GM18511 (cell line): ENCODE results near the gene NF2.

Source experiments
- ATAC-seq: cut with Tn5 transposase; IDR thresholded peaks from one replicate; pipeline ENCODE4 v1.9.1; 2021; ENCODE audit warnings: mild to moderate bottlenecking, moderate library complexity; ENCODE audit not compliant: unreplicated experiment

NF2 gene

GRCh38 chr22:29660021-29660420 lies 56.6 kb downstream of the NF2 start:
- ATAC-seq, result no peak

DNA sequence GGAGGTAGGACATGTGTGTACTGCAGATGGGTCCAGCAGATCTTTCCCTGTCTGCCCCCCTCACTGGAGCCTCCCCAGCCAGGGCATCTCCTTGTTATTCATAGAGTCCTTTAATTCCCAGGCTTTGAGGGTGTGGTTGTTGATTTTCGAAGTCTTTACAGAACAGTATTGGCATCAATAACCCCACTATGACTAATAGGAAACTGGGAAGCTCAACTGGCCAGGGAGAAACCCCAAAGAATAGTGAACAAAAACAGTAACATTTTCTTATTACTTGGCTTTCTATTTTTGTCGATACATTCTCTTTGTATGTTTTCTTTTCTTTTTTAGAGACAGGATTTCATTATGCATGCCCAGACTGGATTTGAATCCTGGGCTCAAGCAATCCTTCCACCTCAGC lies 57.9 kb downstream of the NF2 start:
- ATAC-seq, result no peak

DNA sequence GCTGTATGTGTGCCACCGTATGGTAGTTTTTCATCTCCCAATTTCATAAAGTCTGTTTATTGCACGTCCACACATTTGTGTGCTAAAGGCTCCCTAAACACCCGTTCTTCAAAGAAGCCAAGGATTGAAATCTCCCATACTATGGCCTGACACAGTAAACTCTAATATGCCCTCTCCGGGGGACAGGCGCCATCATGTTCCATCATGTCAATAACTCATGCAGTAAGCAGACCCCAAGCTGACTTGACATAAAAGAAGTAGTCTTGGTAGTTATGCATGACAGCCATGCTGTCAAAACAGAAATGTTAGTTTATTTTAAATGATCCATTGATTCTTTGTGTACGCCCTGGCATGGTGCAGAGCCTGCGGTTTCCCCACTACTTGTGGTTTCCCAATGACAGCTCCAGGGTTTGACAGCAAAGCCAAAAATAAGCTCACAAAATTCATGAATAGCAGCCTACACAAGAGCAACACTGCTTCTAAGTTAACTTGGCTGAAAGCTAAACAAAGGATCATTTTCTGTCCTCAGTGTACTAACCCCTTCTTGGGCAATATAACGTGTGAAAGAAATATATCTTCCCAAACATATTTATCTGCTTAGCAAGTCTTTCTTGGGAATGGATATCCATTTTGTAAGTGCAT lies 59.9 kb downstream of the NF2 start:
- no peak for ATAC-seq

GRCh38 chr22:29665486-29665885 lies 62.1 kb downstream of the NF2 start:
- no peak for ATAC-seq

DNA sequence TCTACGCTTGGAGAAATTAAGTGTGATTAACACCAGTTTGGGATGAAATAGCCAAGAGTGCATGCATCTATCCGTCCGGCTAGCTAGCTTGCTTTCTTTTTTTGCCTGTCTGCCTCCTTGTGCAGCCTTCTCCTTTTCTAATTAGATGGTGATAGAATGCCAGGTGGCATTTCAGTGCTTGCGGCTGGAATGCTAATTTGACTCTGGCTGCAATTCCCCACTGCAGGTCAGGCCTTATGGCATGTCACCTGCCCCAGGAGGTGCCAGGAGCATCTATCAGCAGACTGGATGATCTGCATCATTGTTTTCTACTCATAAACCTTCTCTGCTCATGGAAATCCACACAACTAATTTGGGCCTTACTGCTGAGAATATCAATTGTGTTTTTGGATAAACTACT lies 65.2 kb downstream of the NF2 start:
- no peak for ATAC-seq

DNA sequence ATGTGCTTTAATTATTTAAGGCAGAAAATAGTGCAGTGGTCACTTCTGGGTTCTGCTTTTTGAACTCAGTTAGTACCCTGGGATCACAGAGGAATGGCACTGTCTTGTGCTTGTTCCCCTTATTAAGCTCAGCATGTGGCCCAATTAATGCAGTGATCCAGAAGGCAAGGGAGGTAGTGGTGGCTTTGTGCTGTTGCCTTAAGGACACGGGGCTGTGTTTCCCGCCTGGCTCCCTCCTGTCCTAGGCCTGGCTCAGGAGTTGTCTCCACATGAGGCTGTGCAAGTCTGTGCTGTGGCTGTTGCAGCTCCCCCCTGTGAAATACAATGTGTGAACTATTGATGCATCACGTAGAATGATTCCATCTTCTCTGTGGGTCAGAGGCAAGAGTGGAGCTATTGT lies 67.2 kb downstream of the NF2 start:
- no peak for ATAC-seq

DNA sequence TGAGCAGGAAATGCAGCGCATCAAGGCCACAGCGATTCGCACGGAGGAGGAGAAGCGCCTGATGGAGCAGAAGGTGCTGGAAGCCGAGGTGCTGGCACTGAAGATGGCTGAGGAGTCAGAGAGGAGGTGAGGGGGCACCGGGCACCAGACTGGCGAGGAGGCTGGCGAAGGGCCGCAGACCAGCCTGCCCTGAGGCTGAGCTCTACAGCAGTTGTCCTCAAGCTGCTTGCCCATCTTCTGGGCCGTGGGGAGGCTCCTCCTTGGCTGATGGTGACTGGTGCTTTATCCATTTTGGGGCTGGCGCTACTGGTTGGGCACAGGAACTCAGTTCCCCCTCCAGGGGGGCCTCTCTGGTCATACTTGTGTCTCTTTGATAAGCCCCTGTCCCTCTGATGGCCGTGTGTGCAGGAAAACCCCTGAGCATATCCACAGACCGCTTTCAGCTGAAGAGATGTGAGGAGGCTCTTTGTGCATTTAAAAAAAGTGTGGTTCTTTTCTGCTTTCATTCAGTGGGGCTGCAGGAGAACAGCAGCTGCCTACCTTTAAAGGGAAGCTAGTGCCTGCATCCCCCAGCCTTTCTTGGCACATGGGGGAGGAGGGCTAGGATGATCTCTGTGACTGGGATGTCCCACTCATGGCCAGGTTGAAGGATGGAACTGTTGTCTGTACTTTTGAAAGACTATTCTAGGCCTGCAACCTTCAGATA lies 70.1 kb downstream of the NF2 start:
- no peak for ATAC-seq

DNA sequence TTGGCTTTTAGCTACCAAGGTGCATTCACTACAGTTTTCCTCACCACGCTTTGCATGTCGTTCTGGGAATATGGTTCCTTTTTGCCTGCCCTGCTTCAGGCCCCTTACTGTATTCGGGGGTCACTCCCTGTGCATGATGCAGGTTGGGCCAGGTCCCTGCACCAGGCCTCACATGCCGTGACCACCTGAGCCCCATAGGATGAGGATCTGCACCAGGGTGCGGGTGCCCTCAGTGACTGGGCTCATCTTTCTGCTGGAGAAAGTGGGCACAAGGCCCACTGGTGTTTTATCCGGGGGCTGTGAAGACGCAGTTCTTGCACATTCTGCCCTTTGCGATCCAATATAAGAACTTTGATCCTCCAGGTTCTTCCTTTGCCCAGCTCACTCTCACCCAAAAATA lies 70.7 kb downstream of the NF2 start:
- no peak for ATAC-seq

- no peak for ATAC-seq
Observed at GRCh38 chr22:29679316-29679715, 75.9 kb downstream of the NF2 start.

- ATAC-seq, result no peak
Observed at GRCh38 chr22:29683536-29683935, 80.1 kb downstream of the NF2 start.

GRCh38 chr22:29684244-29684643 lies 80.8 kb downstream of the NF2 start:
- ATAC-seq, result no peak

GRCh38 chr22:29689206-29689879 lies 85.9 kb downstream of the NF2 start:
- no peak for ATAC-seq

- ATAC-seq, result no peak
Observed at GRCh38 chr22:29689880-29690213, 86.4 kb downstream of the NF2 start.

- no peak for ATAC-seq
Observed at GRCh38 chr22:29690476-29690875, 87.0 kb downstream of the NF2 start.

DNA sequence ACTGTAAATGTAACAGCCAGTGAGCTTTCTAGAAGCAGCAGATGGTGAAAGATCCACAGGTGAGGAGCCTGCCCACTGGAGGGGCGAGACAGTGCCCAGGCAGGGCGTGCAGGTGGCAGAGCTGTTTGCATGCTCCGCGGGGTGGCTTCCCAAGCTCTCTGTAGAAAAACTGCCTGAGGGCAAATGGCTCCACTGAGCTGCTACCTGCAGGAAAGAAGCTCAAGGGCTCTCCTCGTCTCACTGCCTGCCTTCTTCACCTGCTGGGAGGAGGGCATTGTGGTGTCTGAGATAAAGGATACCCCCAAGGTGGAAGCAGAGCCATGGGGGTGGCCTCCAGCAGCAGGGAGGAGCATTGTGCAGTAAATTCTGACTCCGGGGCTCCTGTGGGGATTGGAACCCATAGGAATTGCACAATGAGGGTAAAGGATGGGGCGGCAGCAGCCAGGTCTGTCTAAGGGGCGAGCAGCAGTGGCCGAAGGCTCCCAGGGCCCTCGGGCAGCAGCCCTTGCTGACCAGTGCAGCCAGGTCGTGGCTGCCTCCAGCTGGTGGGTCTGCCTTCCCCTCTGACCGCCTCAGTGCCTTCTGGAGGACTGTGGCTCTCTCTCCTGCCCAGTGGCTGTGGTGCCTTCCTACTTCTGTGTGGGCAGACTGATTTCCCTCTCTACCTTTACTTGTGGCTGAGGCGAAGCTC lies 88.3 kb downstream of the NF2 start:
- no peak for ATAC-seq

- ATAC-seq, result no peak
Observed at GRCh38 chr22:29692327-29692640, 88.9 kb downstream of the NF2 start.

DNA sequence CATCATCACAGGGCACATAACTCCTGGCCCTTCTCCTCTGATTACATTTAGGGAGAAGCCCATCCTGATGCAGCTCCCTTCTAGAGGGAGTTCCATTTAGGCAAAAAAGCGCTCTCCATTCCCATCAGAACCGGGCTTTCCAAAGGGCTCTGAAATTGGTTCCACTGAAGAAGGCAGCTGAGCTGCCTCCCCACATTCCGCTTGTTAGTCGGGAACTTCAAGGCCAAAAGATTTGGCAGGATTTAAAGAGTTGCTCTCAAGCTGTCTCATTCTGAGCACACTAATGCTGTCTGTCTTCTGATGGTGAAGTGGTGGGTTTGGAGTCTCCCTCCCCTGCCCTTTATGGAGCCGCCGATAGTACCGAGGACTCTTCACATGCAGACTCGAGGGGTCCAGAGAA lies 89.7 kb downstream of the NF2 start:
- ATAC-seq, result no peak

DNA sequence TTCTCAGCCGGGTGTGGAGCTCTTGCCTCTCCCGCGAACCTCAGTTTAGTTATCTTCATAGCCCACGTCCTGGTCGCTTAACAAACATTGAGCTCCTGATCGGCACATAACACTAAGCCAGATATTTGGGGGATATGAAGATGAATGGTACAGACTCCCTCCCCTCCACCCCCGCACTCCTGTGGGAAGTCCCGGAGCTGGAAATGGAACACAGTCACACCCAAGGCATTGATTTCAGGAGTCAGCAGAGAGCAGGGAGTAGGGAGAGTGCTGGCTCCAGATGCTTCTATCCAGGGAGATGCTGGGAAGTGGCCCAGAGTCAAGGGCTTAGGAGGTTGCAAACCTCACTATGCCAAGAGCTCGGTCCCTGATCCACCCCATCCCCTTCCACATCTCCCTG lies 90.2 kb downstream of the NF2 start:
- ATAC-seq, result no peak

DNA sequence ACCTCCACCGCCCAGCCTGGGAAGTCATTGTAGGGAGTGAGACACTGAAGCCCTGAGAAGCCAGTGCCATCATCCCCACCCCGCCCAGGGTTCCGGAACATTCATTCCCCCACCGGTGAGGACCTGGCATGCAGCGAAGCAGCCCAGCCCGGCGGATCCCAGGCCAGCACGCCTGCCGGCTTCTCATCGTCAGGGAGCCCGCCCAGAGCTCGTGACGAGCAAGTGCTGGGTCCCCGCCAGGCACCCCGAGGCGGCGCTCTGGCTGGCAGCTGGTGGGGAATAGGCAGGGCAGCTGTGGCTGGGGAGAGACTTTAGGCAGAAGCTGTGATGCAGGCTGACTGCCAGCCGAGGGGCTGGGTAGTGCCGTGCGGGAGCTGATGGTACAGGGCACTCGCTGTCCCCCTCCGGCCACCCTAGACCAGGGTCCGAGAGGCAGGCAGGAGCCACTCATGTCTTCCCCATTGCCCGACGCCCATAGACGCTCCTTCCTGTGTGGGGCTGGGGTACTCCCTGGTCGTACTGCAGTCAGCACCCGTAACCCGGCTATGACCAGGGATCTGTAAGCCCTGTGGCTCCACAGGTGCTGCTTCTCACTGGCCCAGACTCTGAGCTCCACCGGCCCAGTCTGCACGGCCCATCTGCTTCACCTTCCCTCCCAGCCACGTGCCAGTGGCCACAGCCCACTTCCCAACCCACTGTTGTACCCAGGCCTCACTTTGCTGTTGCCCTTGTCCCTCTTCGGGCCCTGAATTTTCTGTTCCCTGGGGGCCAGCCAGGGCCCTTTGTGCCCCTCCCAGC lies 91.9 kb downstream of the NF2 start:
- no peak for ATAC-seq

DNA sequence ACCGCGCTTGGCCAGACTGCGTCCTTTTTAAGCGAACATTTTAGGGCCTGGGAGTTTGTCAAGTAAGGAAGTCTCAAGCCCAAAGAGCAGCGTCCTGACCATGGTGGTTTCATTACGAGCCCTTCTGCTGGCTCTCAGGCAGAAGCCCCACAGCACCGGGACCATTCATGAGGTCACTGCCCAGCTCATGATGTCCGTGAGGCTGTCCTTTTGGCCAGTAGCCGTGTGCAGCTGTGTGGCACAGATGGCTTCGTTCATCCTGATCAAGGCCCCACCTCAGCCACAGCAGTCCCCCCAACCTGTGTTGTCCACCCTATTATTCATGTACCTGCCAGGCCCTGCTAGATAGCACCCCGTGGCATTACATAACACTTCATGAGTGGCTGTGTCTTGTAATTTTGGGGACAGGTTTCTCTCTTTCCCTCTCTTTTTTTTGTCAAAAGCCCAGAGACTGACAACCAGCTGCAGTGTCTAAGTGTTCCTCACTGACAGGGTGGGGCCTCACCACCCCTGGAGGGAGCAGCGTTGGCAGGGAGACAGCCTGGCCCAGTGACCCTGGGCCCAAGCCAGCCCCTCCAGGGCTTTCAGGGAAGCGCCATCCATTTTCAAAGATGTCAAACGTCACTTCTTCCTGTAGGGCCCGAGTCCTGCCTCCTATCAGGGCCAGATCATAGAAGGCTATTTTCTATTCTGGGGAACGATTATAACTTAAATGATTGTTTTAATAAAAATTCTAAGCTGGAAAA lies 94.6 kb downstream of the NF2 start:
- no peak for ATAC-seq
